Gastroesophageal sphincter (tissue), 3 donors: Measurements from ENCODE around the gene IFT81.

Experiments
- EP300 ChIP-seq: sonication (generic); formaldehyde crosslinking; IDR thresholded peaks from one replicate; pipeline ENCODE4 v1.6.1; 2017; ENCODE audit warnings: antibody characterized with exemption, mild to moderate bottlenecking
- POLR2A ChIP-seq, 2 donors: fragments of 450-650 bp; IDR thresholded peaks; one replicate each; pipeline ENCODE4 v1.6.1; 2017; ENCODE audit warnings: antibody characterized with exemption in 2 of 2, mild to moderate bottlenecking in 2 of 2, moderate library complexity in 1 of 2
- POLR2AphosphoS5 ChIP-seq: sonication (generic); formaldehyde crosslinking; IDR thresholded peaks from one replicate; pipeline ENCODE4 v1.6.1; 2017; ENCODE audit warnings: antibody characterized with exemption
- TF ChIP-seq, protein P1 (sequence below), 4 experiments: fragments of 200-600 bp in 2 of 4; fragments of 450-650 bp in 2 of 4; sonication (generic) in 1 of 4; IDR thresholded peaks; one replicate each; pipeline ENCODE4 v1.5.1; 2017 to 2019; ENCODE audit warnings: antibody characterized with exemption in 4 of 4, mild to moderate bottlenecking in 2 of 4, moderate library complexity in 2 of 4

DNA sequence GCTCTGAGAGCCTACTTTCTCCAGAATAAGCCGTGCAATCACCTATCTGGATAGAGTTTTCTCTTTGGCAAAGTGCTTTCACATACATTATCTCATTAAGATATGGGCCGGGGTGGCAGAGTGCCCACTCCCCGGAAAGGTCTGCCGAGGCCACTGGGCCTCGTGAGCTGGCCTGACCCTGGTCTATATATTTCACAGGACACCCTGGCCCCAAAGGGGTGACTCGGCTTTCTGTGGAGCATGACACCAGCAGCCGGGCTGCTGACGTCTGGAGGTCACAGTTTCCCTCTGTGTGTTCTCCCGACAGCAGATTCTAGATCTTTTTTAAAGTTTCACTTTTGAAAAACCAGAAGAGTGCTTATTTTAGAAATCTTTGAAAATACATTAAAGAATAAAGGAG lies 129.0 kb downstream of the IFT81 start:
- TF ChIP-seq POLR2A (IDR thresholded peaks at IDR 0.05) (no peak), EP300 (peak; percentile 50), POLR2AphosphoS5 (no peak)
- TF ChIP-seq, protein P1, sequence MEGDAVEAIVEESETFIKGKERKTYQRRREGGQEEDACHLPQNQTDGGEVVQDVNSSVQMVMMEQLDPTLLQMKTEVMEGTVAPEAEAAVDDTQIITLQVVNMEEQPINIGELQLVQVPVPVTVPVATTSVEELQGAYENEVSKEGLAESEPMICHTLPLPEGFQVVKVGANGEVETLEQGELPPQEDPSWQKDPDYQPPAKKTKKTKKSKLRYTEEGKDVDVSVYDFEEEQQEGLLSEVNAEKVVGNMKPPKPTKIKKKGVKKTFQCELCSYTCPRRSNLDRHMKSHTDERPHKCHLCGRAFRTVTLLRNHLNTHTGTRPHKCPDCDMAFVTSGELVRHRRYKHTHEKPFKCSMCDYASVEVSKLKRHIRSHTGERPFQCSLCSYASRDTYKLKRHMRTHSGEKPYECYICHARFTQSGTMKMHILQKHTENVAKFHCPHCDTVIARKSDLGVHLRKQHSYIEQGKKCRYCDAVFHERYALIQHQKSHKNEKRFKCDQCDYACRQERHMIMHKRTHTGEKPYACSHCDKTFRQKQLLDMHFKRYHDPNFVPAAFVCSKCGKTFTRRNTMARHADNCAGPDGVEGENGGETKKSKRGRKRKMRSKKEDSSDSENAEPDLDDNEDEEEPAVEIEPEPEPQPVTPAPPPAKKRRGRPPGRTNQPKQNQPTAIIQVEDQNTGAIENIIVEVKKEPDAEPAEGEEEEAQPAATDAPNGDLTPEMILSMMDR (IDR thresholded peaks at IDR 0.05) = no peak
